A549 (cell line): ENCODE data around the gene BCAS3.

Source experiments
- CBX2 ChIP-seq: fragments of 200-600 bp; sonication (generic); IDR thresholded peaks from 2 replicates; pipeline ENCODE4 v1.6.1; 2016; ENCODE audit warnings: low read depth, mild to moderate bottlenecking, borderline replicate concordance
- EP300 ChIP-seq, 2 experiments: fragments of >200 bp; sonication (Bioruptor Twin); formaldehyde crosslinking; IDR thresholded peaks; 2 replicates in 1 of 2; 3 replicates in 1 of 2; pipeline ENCODE4 v1.6.1; 2016 to 2017
- JUN ChIP-seq, 2 experiments: fragments of >200 bp; sonication (Bioruptor Twin); formaldehyde crosslinking; IDR thresholded peaks; 2 replicates in 1 of 2; 3 replicates in 1 of 2; pipeline ENCODE4 v1.6.1; 2016 to 2017
- MAFK ChIP-seq: fragments of 450-650 bp; IDR thresholded peaks from 2 replicates; pipeline ENCODE4 v1.6.1; 2014; ENCODE audit not compliant: partially characterized antibody
- MYC ChIP-seq: IDR thresholded peaks from 2 replicates; pipeline ENCODE4 v1.6.1; 2012; ENCODE audit warnings: mild to moderate bottlenecking, inconsistent platforms, low read length, improper control_type of control experiment, borderline replicate concordance
- POLR2A ChIP-seq: IDR thresholded peaks from 2 replicates; pipeline ENCODE4 v1.6.1; 2012; ENCODE audit warnings: mild to moderate bottlenecking, low read length
- RAD21 ChIP-seq, 2 experiments: fragments of >200 bp in 1 of 2; sonication (Bioruptor Twin) in 1 of 2; formaldehyde crosslinking in 1 of 2; IDR thresholded peaks in 1 of 2; conservative IDR thresholded peaks in 1 of 2; 2 replicates in 1 of 2; 3 replicates in 1 of 2; pipeline ENCODE4 v1.6.1; 2012 to 2018; ENCODE audit warnings: inconsistent platforms in 1 of 2
- RCOR1 ChIP-seq: fragments of 150-350 bp; IDR thresholded peaks from 2 replicates; pipeline ENCODE4 v1.6.1; 2014; ENCODE audit warnings: antibody characterized with exemption, low read length, low read depth
- ZFP36 ChIP-seq: fragments of 450-650 bp; IDR thresholded peaks from 2 replicates; pipeline ENCODE4 v1.6.1; 2014; ENCODE audit warnings: borderline replicate concordance; ENCODE audit not compliant: partially characterized antibody
- TF ChIP-seq, protein P1 (sequence below): fragments of >200 bp; sonication (Bioruptor Twin); formaldehyde crosslinking; IDR thresholded peaks from 3 replicates; pipeline ENCODE4 v1.5.1; 2016
- TF ChIP-seq, protein P2 (sequence below): IDR thresholded peaks from 2 replicates; pipeline ENCODE4 v1.6.1; 2012
- TF ChIP-seq, protein P3 (sequence below): fragments of 200-600 bp; sonication (generic); IDR thresholded peaks from 2 replicates; pipeline ENCODE4 v1.6.1; 2016; ENCODE audit warnings: antibody characterized with exemption, mild to moderate bottlenecking, moderate library complexity
- TF ChIP-seq, protein P4 (sequence below): fragments of 150-350 bp; IDR thresholded peaks from 2 replicates; pipeline ENCODE4 v1.6.1; 2014; ENCODE audit warnings: low read depth, mild to moderate bottlenecking, low read length
- TF ChIP-seq, protein P5 (sequence below): IDR thresholded peaks from 2 replicates; pipeline ENCODE4 v1.6.1; 2012

DNA sequence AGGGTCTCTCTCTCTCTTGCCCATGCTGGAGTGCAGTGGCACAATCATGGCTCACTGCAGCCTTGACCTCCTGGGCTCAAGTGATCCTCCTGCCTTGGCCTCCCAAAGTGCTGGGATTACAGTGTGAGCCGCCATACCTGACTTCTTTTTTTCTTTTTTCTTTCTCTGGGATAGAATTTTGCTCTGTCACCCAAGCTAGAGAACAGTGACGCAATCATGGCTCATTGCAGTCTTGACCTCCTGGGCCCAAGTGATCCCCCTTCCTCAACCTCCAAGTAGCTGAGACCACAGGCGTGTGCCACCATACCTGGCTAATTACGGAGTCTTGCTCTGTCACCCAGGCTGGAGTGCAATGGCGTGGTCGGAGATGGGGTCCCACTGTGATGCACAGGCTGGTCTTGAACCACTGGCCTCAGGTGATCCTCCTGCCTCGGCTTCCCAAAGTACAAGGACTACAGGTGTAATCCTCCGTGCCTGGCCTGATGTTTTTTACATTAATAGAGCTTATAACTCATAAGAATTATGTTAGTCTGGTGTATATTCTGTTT is 76.5 kb downstream of the BCAS3 start:
- TF ChIP-seq RAD21 (conservative IDR thresholded peaks at IDR 0.05 in 1 of 2, IDR thresholded peaks at IDR 0.05 in 1 of 2) (no peak), MYC (no peak), MAFK (no peak), POLR2A (no peak), JUN (IDR thresholded peaks at IDR 0.05) (no peak), RCOR1 (no peak), EP300 (IDR thresholded peaks at IDR 0.05) (no peak), CBX2 (no peak), ZFP36 (no peak)
- TF ChIP-seq, protein P1, sequence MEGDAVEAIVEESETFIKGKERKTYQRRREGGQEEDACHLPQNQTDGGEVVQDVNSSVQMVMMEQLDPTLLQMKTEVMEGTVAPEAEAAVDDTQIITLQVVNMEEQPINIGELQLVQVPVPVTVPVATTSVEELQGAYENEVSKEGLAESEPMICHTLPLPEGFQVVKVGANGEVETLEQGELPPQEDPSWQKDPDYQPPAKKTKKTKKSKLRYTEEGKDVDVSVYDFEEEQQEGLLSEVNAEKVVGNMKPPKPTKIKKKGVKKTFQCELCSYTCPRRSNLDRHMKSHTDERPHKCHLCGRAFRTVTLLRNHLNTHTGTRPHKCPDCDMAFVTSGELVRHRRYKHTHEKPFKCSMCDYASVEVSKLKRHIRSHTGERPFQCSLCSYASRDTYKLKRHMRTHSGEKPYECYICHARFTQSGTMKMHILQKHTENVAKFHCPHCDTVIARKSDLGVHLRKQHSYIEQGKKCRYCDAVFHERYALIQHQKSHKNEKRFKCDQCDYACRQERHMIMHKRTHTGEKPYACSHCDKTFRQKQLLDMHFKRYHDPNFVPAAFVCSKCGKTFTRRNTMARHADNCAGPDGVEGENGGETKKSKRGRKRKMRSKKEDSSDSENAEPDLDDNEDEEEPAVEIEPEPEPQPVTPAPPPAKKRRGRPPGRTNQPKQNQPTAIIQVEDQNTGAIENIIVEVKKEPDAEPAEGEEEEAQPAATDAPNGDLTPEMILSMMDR = no peak
- TF ChIP-seq, protein P2, sequence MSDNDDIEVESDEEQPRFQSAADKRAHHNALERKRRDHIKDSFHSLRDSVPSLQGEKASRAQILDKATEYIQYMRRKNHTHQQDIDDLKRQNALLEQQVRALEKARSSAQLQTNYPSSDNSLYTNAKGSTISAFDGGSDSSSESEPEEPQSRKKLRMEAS = no peak
- TF ChIP-seq, protein P3, sequence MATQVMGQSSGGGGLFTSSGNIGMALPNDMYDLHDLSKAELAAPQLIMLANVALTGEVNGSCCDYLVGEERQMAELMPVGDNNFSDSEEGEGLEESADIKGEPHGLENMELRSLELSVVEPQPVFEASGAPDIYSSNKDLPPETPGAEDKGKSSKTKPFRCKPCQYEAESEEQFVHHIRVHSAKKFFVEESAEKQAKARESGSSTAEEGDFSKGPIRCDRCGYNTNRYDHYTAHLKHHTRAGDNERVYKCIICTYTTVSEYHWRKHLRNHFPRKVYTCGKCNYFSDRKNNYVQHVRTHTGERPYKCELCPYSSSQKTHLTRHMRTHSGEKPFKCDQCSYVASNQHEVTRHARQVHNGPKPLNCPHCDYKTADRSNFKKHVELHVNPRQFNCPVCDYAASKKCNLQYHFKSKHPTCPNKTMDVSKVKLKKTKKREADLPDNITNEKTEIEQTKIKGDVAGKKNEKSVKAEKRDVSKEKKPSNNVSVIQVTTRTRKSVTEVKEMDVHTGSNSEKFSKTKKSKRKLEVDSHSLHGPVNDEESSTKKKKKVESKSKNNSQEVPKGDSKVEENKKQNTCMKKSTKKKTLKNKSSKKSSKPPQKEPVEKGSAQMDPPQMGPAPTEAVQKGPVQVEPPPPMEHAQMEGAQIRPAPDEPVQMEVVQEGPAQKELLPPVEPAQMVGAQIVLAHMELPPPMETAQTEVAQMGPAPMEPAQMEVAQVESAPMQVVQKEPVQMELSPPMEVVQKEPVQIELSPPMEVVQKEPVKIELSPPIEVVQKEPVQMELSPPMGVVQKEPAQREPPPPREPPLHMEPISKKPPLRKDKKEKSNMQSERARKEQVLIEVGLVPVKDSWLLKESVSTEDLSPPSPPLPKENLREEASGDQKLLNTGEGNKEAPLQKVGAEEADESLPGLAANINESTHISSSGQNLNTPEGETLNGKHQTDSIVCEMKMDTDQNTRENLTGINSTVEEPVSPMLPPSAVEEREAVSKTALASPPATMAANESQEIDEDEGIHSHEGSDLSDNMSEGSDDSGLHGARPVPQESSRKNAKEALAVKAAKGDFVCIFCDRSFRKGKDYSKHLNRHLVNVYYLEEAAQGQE = no peak
- TF ChIP-seq, protein P4, sequence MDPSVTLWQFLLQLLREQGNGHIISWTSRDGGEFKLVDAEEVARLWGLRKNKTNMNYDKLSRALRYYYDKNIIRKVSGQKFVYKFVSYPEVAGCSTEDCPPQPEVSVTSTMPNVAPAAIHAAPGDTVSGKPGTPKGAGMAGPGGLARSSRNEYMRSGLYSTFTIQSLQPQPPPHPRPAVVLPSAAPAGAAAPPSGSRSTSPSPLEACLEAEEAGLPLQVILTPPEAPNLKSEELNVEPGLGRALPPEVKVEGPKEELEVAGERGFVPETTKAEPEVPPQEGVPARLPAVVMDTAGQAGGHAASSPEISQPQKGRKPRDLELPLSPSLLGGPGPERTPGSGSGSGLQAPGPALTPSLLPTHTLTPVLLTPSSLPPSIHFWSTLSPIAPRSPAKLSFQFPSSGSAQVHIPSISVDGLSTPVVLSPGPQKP = no peak
- TF ChIP-seq, protein P5, sequence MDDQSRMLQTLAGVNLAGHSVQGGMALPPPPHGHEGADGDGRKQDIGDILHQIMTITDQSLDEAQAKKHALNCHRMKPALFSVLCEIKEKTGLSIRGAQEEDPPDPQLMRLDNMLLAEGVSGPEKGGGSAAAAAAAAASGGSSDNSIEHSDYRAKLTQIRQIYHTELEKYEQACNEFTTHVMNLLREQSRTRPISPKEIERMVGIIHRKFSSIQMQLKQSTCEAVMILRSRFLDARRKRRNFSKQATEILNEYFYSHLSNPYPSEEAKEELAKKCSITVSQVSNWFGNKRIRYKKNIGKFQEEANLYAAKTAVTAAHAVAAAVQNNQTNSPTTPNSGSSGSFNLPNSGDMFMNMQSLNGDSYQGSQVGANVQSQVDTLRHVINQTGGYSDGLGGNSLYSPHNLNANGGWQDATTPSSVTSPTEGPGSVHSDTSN = no peak
